Mammary epithelial cell (primary cell): ENCODE data around the gene CD300LF.

Experiments used
- CTCF ChIP-seq, 2 donors: IDR thresholded peaks in 1 of 2; conservative IDR thresholded peaks in 1 of 2; 2 replicates each; pipeline ENCODE4 v1.5.1; 2011 to 2012; ENCODE audit warnings: inconsistent platforms in 2 of 2, low read length in 2 of 2, mild to moderate bottlenecking in 2 of 2, control low read depth in 1 of 2, low read depth in 1 of 2; ENCODE audit not compliant: insufficient read depth in 1 of 2; ENCODE audit errors: extremely low read depth in 1 of 2
- EZH2 ChIP-seq: IDR thresholded peaks from 2 replicates; pipeline ENCODE4 v1.6.1; 2012; ENCODE audit warnings: low read length, inconsistent platforms, borderline replicate concordance

- TF ChIP-seq CTCF (conservative IDR thresholded peaks at IDR 0.05 in 1 of 2, IDR thresholded peaks at IDR 0.05 in 1 of 2; ENCODE audit: extremely low read depth in 1 of 2, insufficient read depth in 1 of 2, low read depth in 1 of 2, low read length in 2 of 2) (peak; percentile 96 to 100), EZH2 (no peak)
Observed at GRCh38 chr17:74744714-74745547, 32.2 kb upstream of the CD300LF start.
